Fibroblast of lung (primary cell): ENCODE results near the gene ZNF554.

Experiments
- EZH2 ChIP-seq: IDR thresholded peaks from 2 replicates; pipeline ENCODE4 v1.5.1; 2012; ENCODE audit warnings: low read length, control low read depth, mild to moderate bottlenecking; ENCODE audit errors: missing control alignments
- TF ChIP-seq, protein P1 (sequence below), 2 donors: IDR thresholded peaks in 1 of 2; conservative IDR thresholded peaks in 1 of 2; 1 replicate in 1 of 2; 2 replicates in 1 of 2; pipeline ENCODE4 v1.5.1; 2011 to 2012; ENCODE audit warnings: low read length in 2 of 2, control low read depth in 1 of 2, inconsistent platforms in 1 of 2, low read depth in 1 of 2, mild to moderate bottlenecking in 1 of 2

DNA sequence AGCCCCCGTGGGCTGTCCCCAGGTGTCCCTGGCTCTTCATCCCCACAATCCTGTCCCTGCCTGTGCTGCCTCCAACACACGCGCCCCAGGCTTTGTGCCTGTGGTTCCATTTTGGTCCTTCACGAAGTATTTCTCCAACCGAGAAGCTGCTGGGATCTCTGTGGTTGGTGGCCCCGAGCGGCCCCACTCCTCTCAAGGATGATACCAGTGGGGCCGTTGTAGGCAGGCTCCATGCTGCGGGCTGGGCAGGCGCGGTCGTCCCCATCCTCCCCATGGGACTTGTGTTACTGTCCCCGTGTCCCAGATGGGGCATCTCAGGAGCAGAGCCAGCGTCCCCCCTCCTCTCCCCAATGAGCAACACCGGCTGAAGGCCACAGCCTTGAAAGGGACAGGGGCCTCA lies 3.7 kb upstream of the ZNF554 start:
- TF ChIP-seq, protein P1, sequence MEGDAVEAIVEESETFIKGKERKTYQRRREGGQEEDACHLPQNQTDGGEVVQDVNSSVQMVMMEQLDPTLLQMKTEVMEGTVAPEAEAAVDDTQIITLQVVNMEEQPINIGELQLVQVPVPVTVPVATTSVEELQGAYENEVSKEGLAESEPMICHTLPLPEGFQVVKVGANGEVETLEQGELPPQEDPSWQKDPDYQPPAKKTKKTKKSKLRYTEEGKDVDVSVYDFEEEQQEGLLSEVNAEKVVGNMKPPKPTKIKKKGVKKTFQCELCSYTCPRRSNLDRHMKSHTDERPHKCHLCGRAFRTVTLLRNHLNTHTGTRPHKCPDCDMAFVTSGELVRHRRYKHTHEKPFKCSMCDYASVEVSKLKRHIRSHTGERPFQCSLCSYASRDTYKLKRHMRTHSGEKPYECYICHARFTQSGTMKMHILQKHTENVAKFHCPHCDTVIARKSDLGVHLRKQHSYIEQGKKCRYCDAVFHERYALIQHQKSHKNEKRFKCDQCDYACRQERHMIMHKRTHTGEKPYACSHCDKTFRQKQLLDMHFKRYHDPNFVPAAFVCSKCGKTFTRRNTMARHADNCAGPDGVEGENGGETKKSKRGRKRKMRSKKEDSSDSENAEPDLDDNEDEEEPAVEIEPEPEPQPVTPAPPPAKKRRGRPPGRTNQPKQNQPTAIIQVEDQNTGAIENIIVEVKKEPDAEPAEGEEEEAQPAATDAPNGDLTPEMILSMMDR (conservative IDR thresholded peaks at IDR 0.05 in 1 of 2, IDR thresholded peaks at IDR 0.05 in 1 of 2; ENCODE audit: low read depth in 1 of 2, low read length in 2 of 2): no peak
- TF ChIP-seq EZH2: no peak
